ENCODE data around the gene SOX5. TPM values are rescaled to one million over a fixed set of nuclear protein-coding genes. Genes with fewer than 3 reads are reported as not detected.

The SOX5 gene
- total and polyA plus RNA-seq, 2 experiments from 2014 or later: 14.8 to 26.4 TPM

GRCh38 chr12:23898121-23898520 lies 51.3 kb downstream of the SOX5 start:
- no peak for DNase-seq (ENCODE audit: low spot score)
- no peak overlapping the region for H3K27ac ChIP-seq
- no peaks in the 10 kb centered on the region for H3K79me2 ChIP-seq
- TF ChIP-seq EZH2 (IDR thresholded peaks at IDR 0.05; ENCODE audit: borderline replicate concordance): no peak
- no peak for TF ChIP-seq EZH2phosphoT487 (IDR thresholded peaks at IDR 0.05; ENCODE audit: low read depth, severe bottlenecking, unreplicated experiment)
- TF ChIP-seq CTCF (IDR thresholded peaks at IDR 0.05; ENCODE audit: poor library complexity): no peak
- no peaks in the 10 kb centered on the region for H3K27me3 ChIP-seq
- H3K4me1 ChIP-seq (ENCODE audit: insufficient read depth): no peaks in the 10 kb centered on the region
- no peak overlapping the region for H3K4me2 ChIP-seq
- no peaks in the 10 kb centered on the region for H3K9me3 ChIP-seq (ENCODE audit: low read depth)
- H3K4me3 ChIP-seq: no peak overlapping the region
- H4K20me1 ChIP-seq (ENCODE audit: insufficient read depth, poor library complexity, severe bottlenecking): no peaks in the 10 kb centered on the region
- no peak overlapping the region for H2AFZ ChIP-seq
- no peaks in the 10 kb centered on the region for H3K36me3 ChIP-seq (replicated peaks; ENCODE audit: insufficient read depth, low read depth)
- 70% methylated on average over 1 of the region's 1 CpG for WGBS (ENCODE audit: low lambda C conversion rate, missing lambda C conversion rate)
- H3K9me2 ChIP-seq (replicated peaks; ENCODE audit: insufficient read depth): no peaks in the 10 kb centered on the region

- DNase-seq (ENCODE audit: low spot score): no peak
- no peaks in the 10 kb centered on the region for H3K9me2 ChIP-seq (replicated peaks; ENCODE audit: insufficient read depth)
- no peaks in the 10 kb centered on the region for H4K20me1 ChIP-seq (ENCODE audit: insufficient read depth, poor library complexity, severe bottlenecking)
- no peak overlapping the region for H2AFZ ChIP-seq
- TF ChIP-seq CTCF (IDR thresholded peaks at IDR 0.05; ENCODE audit: poor library complexity) (no peak), EZH2 (IDR thresholded peaks at IDR 0.05; ENCODE audit: borderline replicate concordance) (no peak), EZH2phosphoT487 (IDR thresholded peaks at IDR 0.05; ENCODE audit: low read depth, severe bottlenecking, unreplicated experiment) (no peak)
- H3K4me1 ChIP-seq (ENCODE audit: insufficient read depth): no peaks in the 10 kb centered on the region
- H3K4me2 ChIP-seq: no peak overlapping the region
- H3K36me3 ChIP-seq (replicated peaks; ENCODE audit: insufficient read depth, low read depth): no peaks in the 10 kb centered on the region
- H3K27me3 ChIP-seq: no peaks in the 10 kb centered on the region
- H3K4me3 ChIP-seq: no peak overlapping the region
- H3K79me2 ChIP-seq: no peaks in the 10 kb centered on the region
- no peaks in the 10 kb centered on the region for H3K9me3 ChIP-seq (ENCODE audit: low read depth)
- no peak overlapping the region for H3K27ac ChIP-seq
- 76% methylated on average over 5 of the region's 5 CpGs for WGBS (ENCODE audit: low lambda C conversion rate, missing lambda C conversion rate)
These were observed 53.7 kb downstream of the SOX5 start for GRCh38 chr12:23895792-23896218.

GRCh38 chr12:23893611-23894010 lies 55.9 kb downstream of the SOX5 start:
- Histone ChIP-seq H4K20me1 (ENCODE audit: insufficient read depth, poor library complexity, severe bottlenecking) (no peaks in the 10 kb centered on the region), H2AFZ (no peak overlapping the region), H3K36me3 (replicated peaks; ENCODE audit: insufficient read depth, low read depth) (no peaks in the 10 kb centered on the region), H3K27ac (no peak overlapping the region), H3K27me3 (no peaks in the 10 kb centered on the region), H3K79me2 (no peaks in the 10 kb centered on the region), H3K9me3 (ENCODE audit: low read depth) (no peaks in the 10 kb centered on the region), H3K9me2 (replicated peaks; ENCODE audit: insufficient read depth) (no peaks in the 10 kb centered on the region), H3K4me3 (no peak overlapping the region), H3K4me2 (no peak overlapping the region), H3K4me1 (ENCODE audit: insufficient read depth) (no peaks in the 10 kb centered on the region)
- 82% methylated on average over 1 of the region's 1 CpG for WGBS (ENCODE audit: low lambda C conversion rate, missing lambda C conversion rate)
- no peak for TF ChIP-seq EZH2 (IDR thresholded peaks at IDR 0.05; ENCODE audit: borderline replicate concordance)
- TF ChIP-seq EZH2phosphoT487 (IDR thresholded peaks at IDR 0.05; ENCODE audit: low read depth, severe bottlenecking, unreplicated experiment): no peak
- no peak for DNase-seq (ENCODE audit: low spot score)

- TF ChIP-seq CTCF (IDR thresholded peaks at IDR 0.05; ENCODE audit: poor library complexity): no peak
- no peak for TF ChIP-seq EZH2phosphoT487 (IDR thresholded peaks at IDR 0.05; ENCODE audit: low read depth, severe bottlenecking, unreplicated experiment)
- TF ChIP-seq EZH2 (IDR thresholded peaks at IDR 0.05; ENCODE audit: borderline replicate concordance): no peak
- no peak for DNase-seq (ENCODE audit: low spot score)
- H3K9me3 ChIP-seq (ENCODE audit: low read depth): no peaks in the 10 kb centered on the region
- no peak overlapping the region for H3K4me2 ChIP-seq
- no peaks in the 10 kb centered on the region for H3K9me2 ChIP-seq (replicated peaks; ENCODE audit: insufficient read depth)
- H3K27ac ChIP-seq: no peak overlapping the region
- 96% methylated on average over 3 of the region's 3 CpGs for WGBS (ENCODE audit: low lambda C conversion rate, missing lambda C conversion rate)
- no peaks in the 10 kb centered on the region for H3K27me3 ChIP-seq
- no peak overlapping the region for H2AFZ ChIP-seq
- H3K79me2 ChIP-seq: no peaks in the 10 kb centered on the region
- H3K4me3 ChIP-seq: no peak overlapping the region
- no peaks in the 10 kb centered on the region for H3K4me1 ChIP-seq (ENCODE audit: insufficient read depth)
- no peaks in the 10 kb centered on the region for H4K20me1 ChIP-seq (ENCODE audit: insufficient read depth, poor library complexity, severe bottlenecking)
- H3K36me3 ChIP-seq (replicated peaks; ENCODE audit: insufficient read depth, low read depth): no peaks in the 10 kb centered on the region
These were observed 58.4 kb downstream of the SOX5 start for GRCh38 chr12:23891115-23891514.

All from hepatocyte (in vitro differentiated cells).